Measurements from ENCODE around the gene MYT1.
"Not testable (repeated sequence)": the region's sequence is repeated elsewhere in the genome, so short reads cannot be mapped to it uniquely, and the experiment has no call there.

MYT1 gene

DNA sequence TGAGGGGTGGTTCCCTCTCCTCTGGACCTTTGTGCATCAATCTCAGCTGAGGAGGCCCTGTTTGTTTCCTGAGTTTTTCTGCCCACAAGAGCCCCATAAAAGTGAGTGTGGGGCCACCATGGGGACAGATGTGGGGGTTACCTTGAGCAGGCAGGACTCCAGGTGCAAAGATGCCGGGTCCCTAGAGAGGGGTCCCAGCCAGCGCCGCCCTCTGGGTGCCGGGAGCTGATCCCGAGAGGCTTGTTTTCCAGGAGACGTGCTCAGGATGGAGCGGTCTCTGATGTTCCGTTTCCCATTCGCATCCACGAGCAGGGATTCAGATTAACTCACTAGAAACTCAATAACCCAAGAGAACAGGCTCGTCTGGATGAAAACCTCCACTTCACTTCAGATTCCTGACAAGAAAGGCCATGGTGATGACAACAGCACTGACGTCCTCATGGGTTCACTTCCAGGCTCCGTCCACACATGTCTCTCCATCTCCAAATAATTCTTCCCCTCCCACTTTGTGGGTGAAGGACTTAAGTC lies 21.9 kb downstream of the MYT1 start:
- intact Hi-C loops (cut with DNase I) = no loop called here

DNA sequence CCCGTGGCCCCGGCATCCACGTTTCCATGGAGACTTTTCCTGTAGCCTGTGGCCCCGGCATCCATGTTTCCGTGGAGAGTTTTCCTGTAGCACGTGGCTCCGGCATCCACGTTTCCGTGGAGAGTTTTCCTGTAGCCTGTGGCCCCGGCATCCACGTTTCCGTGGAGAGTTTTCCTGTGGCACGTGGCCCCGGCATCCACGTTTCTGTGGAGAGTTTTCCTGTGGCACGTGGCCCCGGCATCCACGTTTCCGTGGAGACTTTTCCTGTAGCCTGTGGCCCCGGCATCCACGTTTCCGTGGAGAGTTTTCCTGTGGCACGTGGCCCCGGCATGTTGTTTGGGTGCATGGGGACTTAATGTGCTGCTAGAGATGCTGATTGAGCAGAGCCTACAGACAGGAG lies 23.0 kb downstream of the MYT1 start:
- intact Hi-C loops (cut with DNase I) = not testable (repeated sequence)
- peak in 2 of 10 donors; percentile 22 to 48 for DNase-seq

More for the DNA sequence above, 21.9 kb downstream of the MYT1 start:
- peak in 3 of 10 donors; percentile 28 to 66 (median 62) for DNase-seq

DNA sequence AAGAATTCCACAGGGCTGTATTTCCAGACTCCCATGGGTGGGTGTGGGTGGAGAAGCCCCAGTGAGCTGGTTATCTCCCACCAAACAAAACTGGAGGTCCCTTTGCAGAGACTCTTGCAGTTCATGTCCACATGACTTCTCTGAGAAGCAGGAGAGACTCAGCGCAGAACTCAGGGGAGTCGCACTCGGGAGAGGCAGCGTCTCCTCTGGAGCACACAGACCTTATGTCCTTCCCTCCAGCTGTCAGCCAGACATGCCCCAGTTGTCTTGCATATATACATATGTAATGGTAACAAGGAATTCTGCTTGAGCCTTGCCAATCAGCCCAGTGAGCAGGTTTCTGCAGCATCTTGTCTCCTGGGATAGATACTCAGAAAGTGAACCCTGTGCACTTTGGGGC lies 23.8 kb downstream of the MYT1 start:
- intact Hi-C loops (cut with DNase I) = no loop called here
- DNase-seq = peak in 3 of 10 donors; percentile 35 to 66 (median 50)

DNA sequence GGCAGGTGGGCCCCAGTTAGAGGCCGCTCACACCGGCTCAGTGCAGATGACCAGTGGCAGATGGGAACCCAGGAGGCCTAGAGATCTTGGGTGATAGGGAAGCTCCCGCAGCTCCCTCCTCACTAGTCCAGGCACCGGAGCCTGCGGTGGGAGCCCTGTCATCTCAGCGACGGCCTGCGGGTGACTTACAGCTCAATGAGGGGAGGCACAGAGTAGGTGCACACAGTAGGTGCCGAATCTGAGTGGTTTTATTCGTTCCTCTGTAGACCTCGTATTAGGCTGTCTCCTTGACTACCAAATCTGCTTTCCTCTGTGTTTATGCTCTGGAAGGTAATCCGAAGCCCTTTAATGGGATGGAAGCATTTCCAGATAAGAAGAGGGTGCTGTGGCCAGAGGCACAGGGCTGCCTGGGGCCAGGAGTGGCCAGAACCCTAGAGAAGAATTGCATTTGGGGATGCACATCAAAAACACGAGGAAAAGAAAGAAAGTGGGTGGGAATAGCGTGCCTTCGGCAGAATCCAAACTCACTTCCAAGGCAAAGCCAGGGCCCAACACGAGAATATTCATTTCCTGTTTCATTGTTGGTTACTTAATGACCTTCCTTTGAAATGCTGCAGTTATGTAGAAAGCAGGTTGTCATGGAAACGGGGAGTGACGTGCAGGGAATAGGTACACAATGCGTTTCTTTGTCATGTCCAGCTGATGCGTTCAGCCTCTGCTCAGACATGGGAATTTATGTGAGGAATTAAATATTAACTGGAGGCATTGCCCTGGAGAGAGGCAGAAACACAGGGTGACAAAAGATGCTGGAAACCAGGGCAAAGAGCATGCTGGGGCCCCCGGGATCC lies 24.7 kb downstream of the MYT1 start:
- intact Hi-C loops (cut with DNase I) = no loop called here
- DNase-seq = peak in 3 of 10 donors; percentile 40 to 72 (median 68)

DNA sequence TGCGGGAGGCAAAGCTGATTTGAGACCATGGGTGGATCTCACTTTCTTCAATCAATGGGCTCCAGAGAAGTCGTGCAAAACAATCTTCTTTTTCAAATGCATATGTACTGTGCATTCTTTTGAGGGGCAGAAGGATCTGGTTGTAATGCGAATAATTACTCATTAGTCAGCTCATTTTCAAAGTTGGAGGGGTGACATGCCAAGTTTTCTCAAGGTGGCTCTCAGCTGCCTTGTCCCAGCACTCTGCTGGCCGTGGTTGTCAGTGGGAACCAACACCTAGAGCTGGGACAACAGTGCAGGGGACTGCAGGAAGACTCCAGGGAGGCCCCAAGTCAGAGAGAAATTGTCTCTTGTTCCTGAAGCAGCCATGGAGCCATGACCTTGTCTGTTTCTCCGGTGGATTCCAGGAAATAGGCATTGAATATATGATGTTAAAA lies 25.3 kb downstream of the MYT1 start:
- intact Hi-C loops (cut with DNase I) = no loop called here
- peak in 2 of 10 donors; percentile 21 to 42 for DNase-seq

DNA sequence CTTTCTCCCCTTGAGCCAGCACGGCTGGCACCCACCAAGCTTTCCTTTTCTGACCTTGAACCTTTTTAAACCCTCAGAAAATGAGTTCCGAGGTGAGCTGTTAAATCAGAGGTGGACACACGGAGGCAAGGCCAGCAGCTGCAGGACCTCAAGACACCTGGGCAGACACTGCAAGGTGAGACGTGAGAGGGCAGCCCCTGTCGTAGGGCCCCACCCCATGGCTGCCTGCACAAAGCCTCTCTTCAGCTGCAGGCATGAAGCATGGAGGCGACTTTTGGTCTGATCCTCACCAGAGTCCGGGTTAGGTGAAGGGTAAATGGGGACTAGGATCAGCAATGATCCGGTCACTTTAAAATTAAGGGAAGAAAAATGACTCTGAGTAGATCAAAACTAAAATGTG lies 25.7 kb downstream of the MYT1 start:
- DNase-seq = peak in 2 of 10 donors; percentile 33 to 59
- intact Hi-C loops (cut with DNase I) = no loop called here

DNA sequence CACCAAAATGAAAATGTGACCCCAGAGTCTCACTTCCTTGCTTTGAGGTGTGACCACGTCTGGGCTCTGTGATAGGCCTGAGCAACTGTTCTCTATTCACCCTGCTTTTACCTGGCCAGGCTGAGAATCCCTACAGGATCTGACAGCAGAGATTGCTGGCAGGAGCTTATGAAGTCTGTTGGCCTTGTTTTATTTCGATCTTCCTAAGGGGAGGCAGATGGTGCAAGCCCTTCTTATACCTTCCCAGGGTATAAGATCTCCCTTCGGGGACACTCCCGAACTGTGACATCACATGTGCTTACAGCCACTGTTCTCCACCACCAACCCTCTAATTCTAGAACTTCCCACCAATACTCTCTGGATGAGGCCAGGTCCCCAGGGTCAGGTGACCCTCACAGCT lies 26.8 kb downstream of the MYT1 start:
- no peak for DNase-seq
- intact Hi-C loops (cut with DNase I) = no loop called here

DNA sequence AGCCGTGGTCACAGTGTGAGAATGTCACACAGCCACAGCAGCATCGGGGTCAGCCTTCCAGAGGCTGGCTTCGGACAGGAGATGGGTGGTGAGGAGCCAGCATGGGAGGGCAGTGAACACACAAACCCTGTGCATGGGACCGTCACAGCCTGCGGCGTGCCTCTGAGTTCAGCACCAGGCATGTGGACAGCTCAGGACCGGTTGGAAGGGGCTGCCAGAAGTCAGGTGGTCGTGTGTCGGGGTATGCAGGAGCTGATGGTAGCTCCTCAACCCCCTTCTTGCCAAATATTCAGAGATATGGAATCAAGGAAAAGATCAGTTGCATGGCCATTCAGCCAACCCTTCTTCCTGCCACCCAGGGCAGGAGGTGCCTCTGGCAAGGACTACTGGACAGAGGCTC lies 28.2 kb downstream of the MYT1 start:
- DNase-seq = peak in 3 of 10 donors; percentile 13 to 78 (median 74)

DNA sequence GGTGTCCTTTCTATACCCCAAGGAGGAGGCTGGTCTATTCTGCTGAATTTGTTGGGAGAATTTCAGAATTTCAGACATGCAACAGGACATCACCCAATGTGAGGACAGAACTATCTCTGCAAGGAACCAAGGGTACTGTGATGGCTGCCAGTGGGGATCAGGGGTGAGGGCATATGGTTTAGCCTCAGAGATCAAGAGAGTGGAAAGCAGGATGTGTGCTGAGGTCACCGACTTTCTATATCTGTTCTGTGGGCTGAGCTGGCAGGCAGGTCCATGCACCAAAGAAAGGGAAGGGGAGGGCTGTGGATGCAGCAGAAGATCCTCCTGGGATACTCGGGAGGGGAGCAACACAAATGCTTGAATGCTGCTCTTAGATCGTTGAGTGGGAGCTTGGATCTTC lies 28.8 kb downstream of the MYT1 start:
- intact Hi-C loops (cut with DNase I) = no loop called here

More for the DNA sequence above, 28.2 kb downstream of the MYT1 start:
- intact Hi-C loops (cut with DNase I) = no loop called here

DNA sequence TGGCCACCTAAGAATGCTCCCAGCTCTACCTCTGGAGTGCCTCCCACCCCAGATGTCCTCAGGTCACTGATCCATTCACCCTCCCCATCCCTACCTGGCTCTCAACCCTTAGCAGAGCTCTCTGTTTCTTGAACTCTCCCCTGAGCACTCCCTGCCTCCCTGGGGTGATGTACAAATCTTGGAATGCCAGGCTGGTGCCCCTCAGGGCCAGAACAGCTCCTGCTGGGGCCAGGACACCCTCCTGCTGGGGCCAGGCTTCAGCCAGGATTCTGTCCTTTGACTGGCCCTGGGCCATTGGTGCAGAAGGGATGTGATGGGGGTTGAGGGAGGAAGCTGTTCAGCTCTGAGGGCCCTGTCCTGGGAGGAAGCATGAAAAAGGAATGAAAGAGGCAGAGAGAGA lies 30.0 kb downstream of the MYT1 start:
- DNase-seq = peak in 2 of 10 donors; percentile 43 to 45
- intact Hi-C loops (cut with DNase I) = no loop called here

More for the DNA sequence above, 28.8 kb downstream of the MYT1 start:
- peak in 1 of 10 donors; percentile 18 for DNase-seq

DNA sequence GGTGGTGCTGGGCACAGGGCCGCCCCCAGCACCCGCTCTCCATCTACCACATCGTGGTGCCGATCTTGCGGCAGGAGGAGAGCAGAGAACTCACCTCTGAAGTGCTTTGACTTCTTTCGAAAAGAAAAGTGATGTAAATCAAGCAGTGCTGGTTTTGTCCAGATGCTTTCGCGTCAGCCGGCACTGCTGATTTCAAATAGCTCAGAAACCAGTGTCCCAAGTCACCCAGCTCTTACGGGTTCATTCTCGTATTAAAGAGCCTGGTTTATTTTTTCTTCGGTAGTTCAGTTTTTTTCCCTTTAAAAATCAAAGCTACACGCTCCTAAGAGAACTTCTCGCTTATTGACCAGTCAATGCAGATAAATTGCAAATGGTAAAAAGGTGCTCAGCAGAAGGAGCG lies 32.1 kb downstream of the MYT1 start:
- DNase-seq = peak in 1 of 10 donors; percentile 20
- intact Hi-C loops (cut with DNase I) = no loop called here

DNA sequence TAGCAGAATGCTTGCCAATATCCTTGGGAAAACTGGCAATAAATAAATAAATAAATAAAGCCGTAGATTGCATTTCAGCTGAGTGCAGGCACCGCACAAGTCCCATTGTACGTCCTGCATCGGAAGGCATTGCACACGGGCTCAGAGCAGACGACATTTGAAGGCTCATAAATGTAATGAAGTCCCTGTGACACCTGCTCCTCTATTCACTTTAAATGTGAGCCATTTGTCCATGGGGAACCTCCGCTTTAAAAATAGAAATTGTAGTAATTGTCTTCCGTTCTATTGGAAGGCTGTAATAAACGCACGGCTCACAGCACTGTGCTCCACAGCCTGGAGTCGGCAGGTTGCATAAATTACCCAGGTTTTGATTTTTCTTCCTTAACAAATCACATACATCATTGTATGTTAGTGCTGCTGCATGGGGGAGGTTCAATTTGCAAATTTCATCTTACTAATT lies 32.6 kb downstream of the MYT1 start:
- peak in 1 of 10 donors; percentile 16 for DNase-seq
- intact Hi-C loops (cut with DNase I) = no loop called here

DNA sequence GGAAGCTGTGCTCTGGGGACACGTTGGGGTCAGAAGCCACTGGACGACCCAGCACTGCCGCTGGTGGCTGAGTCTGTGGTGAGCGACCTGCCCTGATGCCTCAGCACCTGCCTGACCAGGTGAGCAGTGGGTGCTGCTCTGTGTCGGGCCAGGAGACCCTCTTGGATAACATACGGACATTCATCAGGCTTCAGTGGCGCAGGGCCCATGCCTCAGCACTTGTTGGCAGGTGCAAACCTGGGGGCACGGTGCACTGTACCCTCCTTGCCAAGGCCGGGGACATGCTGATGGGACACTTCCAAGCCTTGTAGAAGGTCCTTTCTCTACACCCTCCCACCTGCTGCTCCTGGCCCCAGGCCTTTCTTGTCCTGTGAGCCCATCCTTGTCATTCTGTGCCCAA lies 34.1 kb downstream of the MYT1 start:
- intact Hi-C loops (cut with DNase I) = no loop called here
- peak in 1 of 10 donors; percentile 50 for DNase-seq

DNA sequence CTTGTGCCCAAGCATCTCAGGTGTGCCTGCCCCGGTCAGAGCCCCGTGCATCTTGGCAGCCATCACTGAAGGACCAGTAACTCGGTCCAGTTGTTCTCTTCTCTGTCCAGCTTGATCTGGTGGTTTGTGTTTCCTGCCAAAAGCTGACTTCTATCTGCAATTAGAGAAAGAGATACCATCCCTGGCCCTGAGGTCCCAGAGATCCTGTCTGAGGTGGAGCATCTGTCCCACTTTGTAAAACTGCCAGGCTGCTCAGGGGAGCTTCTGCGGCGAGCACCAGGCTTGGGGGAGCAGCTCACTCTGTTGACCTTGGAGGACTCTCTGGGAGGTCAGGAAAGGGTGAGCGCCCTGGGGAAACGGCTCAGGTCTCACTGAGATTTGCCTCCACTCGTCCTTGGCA lies 35.1 kb downstream of the MYT1 start:
- intact Hi-C loops (cut with DNase I) = no loop called here
- DNase-seq = peak in 1 of 10 donors; percentile 52

DNA sequence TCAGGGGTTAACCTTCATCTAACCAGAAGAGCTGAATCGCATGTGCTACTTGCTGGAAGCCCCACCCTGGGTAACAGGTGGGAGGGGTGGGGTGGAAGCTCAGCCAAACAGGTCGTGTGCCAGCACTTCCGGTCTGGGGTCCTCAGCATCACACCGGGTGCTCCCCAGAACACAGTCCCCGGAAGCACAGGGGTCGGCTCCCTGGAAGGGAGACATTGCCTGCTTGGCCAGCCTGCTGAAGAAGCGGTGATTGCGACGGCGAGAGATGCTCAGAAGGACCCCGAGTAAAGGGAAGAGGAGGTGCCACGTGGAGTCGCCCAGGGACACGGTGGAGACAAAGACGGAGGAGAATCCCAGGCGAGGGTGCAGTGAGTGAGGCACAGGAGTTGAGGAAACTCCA lies 36.5 kb downstream of the MYT1 start:
- peak in 3 of 10 donors; percentile 19 to 69 (median 33) for DNase-seq
- intact Hi-C loops (cut with DNase I) = no loop called here

DNA sequence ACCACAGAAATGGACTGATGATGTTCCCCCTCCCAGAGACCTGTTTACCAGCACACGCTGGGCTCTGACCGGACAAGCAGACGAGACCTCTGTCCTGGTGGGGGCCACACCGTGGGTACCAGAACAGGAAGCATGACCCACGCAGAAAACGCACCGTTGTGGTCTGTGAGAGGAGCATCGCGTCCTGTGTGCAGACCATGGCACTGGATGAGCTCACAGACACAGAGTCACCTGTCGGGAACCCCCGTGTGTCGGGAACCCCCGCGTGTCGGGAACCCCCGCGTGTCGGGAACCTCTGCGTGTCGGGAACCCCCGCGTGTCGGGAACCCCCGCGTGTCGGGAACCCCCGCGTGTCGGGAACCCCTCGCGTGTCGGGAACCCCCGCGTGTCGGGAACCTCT lies 37.4 kb downstream of the MYT1 start:
- intact Hi-C loops (cut with DNase I) = no loop called here
- peak in 2 of 10 donors; percentile 54 to 71 for DNase-seq

DNA sequence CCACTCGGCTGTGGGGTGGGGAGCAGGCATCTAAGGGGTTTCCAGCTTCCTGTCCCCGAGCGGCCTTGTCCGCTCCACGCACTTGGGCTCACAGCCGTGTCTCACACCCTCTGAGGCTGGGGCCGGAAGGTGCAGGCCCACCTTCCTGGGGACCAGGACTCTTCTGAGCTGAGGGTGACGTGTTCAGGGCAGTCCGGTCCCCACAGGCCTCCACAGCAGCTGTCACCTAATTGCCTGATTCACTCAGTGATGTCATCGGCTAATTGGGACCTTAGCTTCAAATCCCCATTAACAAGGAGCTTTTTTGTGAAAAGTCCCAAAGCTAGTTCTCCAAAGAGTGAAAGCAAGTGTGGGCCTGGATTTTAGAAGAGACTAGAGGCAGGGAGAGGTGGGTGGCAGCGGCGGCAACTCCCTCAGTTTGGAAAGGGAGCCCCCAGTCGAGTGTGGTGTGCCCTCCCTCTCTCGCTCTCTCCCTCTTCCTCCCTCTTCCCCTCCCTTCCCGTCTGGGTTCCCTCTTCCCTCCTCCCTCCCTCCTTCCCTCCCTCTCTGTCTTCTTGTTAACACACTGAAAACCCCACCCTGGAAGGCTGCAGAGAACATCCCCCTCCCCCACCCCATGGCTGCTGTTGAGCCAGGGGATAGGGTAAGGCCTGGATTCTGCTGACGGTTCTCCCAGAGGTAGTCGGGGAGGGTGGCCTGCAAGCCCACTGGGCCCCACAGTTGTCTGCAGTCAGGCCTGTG lies 39.0 kb downstream of the MYT1 start:
- DNase-seq = peak in 1 of 10 donors; percentile 54
- intact Hi-C loops (cut with DNase I) = no loop called here

DNA sequence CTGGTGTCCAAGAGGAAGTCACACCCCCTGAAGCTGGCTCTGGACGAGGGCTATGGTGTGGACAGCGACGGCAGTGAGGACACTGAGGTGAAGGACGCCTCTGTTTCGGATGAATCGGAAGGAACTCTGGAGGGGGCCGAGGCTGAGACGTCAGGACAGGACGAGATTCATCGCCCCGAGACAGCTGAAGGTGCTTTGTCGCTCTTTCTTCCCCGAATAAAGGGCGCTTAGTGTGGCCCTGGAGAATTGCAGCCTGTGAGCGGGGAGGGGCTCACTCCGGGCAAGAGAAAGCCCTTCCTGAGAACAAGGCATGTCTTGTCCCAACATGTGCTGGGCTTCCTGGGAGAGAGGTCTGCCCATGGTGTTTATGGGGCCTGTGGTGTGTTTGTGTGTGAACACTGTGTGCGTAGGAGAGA lies 41.4 kb downstream of the MYT1 start:
- intact Hi-C loops (cut with DNase I) = no loop called here
- DNase-seq = peak in 5 of 10 donors; percentile 20 to 88 (median 40)

DNA sequence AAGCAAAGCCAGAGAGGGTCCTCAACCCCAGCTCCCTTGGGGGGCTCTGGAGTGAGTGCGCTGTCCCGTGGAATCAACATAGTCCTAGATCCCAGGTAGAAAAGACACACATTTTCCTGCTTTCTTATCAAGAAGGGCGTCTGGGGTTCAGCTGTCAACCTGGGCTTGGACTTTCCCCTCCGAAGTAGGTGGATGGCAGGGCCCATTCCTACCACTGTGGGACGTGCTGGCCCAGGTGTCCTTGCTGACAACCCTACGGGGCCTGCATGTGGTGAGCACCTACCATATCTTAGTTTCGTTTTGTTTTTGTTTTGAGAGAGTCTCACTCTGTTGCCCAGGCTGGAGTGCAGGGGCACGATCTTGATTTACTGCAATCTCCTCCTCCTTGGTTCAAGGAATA lies 42.4 kb downstream of the MYT1 start:
- no peak for DNase-seq
- intact Hi-C loops (cut with DNase I) = no loop called here

DNA sequence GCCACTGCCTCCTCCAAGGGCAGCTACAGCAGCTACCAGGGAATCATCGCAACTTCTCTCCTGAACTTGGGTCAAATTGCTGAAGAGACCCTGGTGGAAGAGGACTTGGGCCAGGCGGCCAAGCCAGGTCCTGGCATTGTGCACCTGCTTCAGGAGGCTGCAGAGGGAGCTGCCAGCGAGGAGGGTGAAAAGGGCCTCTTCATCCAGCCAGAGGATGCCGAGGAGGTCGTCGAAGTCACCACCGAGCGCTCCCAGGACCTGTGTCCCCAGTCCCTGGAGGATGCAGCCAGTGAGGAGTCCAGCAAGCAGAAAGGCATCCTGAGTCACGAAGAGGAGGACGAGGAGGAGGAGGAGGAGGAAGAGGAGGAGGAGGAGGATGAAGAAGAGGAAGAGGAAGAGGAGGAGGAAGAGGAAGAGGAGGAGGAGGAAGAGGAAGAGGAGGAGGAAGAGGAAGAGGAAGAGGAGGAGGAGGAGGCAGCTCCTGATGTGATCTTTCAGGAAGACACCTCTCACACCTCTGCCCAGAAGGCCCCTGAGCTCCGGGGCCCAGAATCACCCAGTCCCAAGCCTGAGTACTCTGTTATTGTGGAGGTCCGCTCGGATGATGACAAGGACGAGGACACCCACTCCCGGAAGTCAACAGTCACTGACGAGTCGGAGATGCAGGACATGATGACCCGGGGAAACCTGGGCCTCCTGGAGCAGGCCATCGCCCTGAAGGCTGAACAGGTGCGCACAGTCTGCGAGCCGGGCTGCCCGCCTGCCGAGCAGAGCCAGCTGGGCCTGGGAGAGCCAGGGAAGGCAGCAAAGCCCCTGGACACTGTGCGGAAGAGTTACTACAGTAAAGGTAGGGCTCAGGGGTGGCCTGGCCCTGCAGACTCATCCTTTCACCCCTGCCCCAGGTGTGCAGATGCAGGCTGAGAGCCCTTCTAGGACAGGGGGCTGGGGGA lies 43.7 kb downstream of the MYT1 start:
- no peak for DNase-seq
- intact Hi-C loops (cut with DNase I) = no loop called here
